NOMO-1 treated with dmso at 0.1 percent for 144 hours (cell line): ENCODE measurements around the gene TMEM117.
"Not testable (repeated sequence)": the region's sequence is repeated elsewhere in the genome, so short reads cannot be mapped to it uniquely, and the experiment has no call there.

Experiments used
- DNase-seq: peaks from one replicate; lab custom pipeline; 2025; ENCODE audit not compliant: unreplicated experiment; lab: John Stamatoyannopoulos, UW

The TMEM117 gene

GRCh38 chr12:43840338-43840737 is 4.5 kb downstream of the TMEM117 start:
- DNase-seq: no peak

GRCh38 chr12:43841253-43841652 is 5.4 kb downstream of the TMEM117 start:
- no peak for DNase-seq

DNA sequence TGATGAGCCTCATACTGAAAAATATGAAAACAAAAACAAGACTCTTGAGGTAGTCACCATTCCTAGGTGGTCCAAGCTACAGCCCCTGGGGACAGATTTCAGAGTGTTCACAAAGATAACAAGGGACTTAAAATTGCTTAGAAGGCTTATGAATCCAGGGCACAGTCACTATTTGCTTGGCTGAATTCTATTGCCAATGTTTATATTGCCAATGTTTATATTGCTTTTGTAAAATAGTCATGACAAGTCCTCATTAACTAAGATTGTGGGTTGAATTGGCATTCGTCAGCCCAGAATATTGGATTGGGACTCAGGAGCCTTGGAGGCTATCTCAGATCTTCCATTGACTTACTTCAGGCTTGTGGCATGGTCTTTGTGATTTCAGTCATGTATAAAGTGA is 6.4 kb downstream of the TMEM117 start:
- no peak for DNase-seq

DNA sequence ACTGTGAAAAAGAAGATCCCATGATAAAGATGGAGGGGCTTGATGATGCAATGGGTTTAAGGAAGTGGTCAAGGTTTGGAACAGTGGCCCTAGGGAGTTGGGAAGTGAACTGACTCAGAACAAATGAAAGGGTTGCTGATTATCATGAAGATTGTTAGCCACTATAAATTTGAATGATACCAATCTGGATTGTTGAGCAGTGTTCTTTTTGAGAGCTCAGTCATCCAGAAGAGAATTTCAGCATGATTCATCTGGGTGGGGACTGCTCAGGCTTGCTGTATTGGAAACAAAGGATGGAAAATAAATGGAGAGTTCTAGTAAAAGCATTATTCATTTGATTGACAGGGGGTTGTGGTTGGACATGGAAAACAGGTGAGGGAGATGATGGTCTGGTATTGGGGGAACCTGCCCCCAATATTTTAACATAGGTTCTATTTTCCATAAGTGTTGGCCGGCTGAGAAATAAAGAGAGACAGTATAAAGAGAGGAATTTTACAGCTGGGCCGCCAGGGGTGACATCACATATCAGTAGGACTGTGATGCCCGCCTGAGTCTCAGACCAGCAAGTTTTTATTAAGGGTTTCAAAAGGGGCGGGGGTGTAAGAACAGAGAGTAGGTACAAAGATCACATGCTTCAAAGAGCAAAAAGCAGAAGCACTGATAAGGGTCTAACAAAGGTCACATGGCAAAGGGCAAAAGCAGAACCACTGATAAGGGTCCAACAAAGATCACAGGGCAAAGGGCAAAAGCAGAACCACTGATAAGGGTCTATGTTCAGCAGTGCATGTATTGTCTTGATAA is 11.7 kb downstream of the TMEM117 start:
- DNase-seq: not testable (repeated sequence)

- DNase-seq: no peak
Observed at GRCh38 chr12:43848226-43848507, 12.3 kb downstream of the TMEM117 start.

- no peak for DNase-seq
Observed at GRCh38 chr12:43848786-43849185, 12.9 kb downstream of the TMEM117 start.

GRCh38 chr12:43852744-43853143 is 16.9 kb downstream of the TMEM117 start:
- DNase-seq: no peak

- no peak for DNase-seq
Observed at GRCh38 chr12:43856972-43857371, 21.1 kb downstream of the TMEM117 start.

GRCh38 chr12:43858096-43858495 is 22.2 kb downstream of the TMEM117 start:
- no peak for DNase-seq

DNA sequence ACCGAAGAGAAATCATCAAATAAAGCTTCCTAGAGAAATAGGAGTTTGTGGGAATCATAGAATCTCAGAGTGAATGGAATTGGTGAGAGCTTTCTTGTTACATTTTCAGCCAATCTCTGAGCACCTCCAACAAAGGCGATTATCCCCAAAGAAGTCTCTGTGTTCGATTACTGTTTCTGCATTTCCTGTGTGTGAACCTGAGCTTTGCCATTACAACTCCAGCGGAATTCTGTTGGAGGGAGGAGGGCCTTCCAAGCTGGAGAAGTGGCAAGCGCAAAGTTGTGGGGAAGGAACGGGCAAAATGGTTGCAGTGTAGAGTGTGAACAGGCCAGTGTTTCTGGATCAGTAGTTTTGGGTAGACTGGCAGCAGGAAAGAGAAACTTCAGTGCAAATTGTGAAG is 23.1 kb downstream of the TMEM117 start:
- no peak for DNase-seq

DNA sequence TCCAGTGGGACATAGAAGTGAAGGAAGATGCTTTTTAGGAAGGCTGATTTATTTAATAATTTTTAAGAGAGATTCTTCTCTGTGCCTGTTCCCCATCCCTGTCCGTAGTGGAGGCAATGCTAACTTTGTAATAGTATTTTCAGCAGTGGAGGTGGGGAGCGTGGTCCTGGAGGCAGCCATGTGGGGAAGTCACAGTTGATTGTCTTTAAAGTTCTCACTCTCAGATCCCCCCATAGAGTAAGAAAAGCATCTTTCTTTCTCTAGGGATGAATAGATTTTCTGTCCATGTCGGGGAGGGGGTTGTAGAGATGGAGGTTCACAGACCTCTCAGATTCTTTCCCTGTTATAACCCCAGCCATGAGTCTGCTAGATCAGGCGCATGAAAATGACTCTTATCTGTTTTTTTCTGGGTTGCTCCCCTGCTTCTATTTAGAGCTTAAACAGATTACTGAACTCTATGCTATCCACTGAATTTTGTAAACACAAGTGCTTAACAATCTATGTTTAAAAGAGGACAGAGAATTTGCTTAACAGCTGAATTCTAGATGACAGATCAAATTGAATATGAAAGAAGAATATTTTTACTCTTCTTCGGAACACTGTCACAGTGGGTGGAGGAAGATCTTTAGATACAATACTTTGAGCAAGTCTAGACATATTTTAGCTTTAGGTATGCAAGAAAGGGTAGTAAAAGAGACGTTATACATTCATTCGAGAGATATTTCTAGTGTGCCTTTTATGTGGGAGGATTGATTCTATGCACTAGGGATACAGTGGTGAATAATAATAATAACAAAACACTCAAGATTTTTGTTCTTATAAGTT is 25.3 kb downstream of the TMEM117 start:
- DNase-seq: no peak

DNA sequence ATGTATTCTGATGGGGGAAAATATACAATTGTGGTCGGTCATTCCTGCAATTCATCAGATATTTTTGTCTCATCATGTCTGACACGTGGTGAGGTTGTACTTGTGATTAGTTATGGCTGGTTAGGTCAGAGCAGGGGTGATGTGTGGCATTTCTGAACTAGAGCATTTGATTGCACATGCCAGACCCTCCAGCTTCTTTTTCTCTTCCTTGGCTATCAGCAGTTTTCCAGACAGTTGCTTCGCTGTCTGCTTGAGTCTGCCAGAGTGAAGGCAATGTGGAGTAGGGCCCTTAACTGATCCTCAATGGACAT is 25.9 kb downstream of the TMEM117 start:
- no peak for DNase-seq

DNA sequence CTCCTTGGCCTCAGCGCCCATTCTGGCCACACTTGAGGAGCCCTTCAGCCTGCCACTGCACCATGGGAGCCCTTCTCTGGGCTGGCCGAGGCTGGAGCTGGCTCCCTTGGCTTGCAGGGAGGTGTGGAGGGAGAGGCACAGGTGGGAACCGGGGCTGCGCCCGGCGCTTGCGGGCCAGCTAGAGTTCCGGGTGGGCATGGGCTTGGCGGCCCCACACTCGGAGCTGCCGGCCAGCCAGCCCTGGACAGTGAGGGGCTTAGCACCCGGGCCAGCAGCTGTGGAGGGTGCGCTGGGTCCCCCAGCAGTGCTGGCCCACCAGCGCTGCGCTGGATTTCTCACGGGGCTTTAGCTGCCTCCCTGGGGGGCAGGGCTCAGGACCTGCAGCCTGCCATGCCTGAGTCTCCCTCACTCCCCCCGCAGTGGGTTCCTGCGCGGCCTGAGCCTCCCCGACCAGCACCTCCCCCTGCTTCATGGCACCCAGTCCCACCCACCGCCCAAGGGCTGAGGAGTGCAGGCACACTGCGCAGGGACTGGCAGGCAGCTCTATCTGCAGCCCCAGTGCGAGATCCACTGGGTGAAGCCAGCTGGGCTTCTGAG is 28.0 kb downstream of the TMEM117 start:
- no peak for DNase-seq

DNA sequence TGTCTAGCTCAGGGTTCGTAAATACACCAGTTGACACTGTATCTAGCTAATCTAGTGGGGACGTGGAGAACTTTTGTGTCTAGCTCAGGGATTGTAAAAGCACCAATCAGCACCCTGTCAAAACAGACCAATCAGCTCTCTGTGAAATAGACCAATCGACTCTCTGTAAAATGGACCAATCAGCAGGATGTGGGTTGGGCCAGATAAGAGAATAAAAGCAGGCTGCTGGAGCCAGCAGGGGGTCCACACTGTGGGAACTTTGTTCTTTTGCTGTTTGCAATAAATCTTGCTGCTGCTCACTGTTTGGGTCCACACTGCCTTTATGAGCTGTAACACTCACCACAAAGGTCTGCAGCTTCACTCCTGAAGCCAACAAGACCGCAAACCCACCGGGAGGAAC is 28.7 kb downstream of the TMEM117 start:
- not testable (repeated sequence) for DNase-seq

- DNase-seq: no peak
Observed at GRCh38 chr12:43869184-43869583, 33.3 kb downstream of the TMEM117 start.

- DNase-seq: not testable (repeated sequence)
Observed at GRCh38 chr12:43869765-43870164, 33.9 kb downstream of the TMEM117 start.

- not testable (repeated sequence) for DNase-seq
Observed at GRCh38 chr12:43871258-43871657, 35.4 kb downstream of the TMEM117 start.

- no peak for DNase-seq
Observed at GRCh38 chr12:43872396-43872795, 36.5 kb downstream of the TMEM117 start.

GRCh38 chr12:43878050-43878449 is 42.2 kb downstream of the TMEM117 start:
- no peak for DNase-seq

DNA sequence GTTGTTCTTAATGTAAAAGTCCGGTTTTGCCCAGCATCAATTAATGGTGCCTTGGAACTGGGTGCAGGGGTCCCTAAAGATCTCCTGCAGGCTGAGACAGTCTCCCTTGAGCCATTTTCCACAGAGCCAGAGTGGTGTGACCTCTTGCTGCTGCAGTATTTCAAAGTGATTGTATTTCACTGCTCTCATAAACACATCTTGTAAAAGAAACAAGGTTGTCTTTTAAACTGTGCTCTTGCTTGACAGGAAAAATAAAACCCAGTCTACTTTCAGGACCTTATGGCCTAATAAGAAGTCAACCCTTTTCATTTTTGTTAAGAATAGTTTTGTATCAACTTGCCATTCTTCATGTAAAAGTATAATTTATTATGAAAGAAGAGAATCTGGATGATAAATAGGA is 44.7 kb downstream of the TMEM117 start:
- no peak for DNase-seq

- peak; percentile 4 for DNase-seq
Observed at GRCh38 chr12:43882578-43883178, 46.8 kb downstream of the TMEM117 start.

DNA sequence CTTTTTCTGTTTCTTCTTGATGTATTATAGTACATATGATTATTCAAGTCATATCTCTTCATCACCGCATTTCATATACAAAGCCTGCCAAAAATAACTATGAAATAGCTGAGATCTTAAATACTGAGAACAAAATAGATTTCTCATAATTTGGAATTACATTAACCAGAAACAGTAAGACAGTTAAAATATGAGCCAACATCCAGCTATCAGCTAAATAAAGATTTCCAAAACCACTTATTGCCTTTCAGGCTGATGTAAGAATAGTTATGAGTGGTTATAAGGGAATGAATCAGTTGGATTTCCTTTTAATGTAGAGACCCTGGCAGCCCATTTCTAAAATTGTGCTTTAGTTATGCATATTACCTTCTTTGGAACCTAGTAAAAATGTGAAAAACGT is 47.4 kb downstream of the TMEM117 start:
- no peak for DNase-seq
